WTC11 (cell line): Measurements from ENCODE around the gene PIP4K2A. TPM values are rescaled to one million over a fixed set of nuclear protein-coding genes. Genes with fewer than 3 reads are reported as not detected.

ENCODE experiments used
- ATAC-seq: fragments of 200-7000 bp; cut with Tn5 transposase; 2 replicates; pipeline ENCODE4 v1.10.0; 2021; ENCODE audit warnings: mild to moderate bottlenecking, moderate library complexity
- CTCF ChIA-PET: fragments of 300-600 bp; sonication (Branson Sonifier 250); formaldehyde crosslinking; loops from one replicate; lab custom pipeline; 2021; ENCODE audit warnings: antibody characterized with exemption; lab: Charles Lee
- POLR2A ChIA-PET: fragments of 350-600 bp; sonication (Branson Sonifier 250); formaldehyde crosslinking; loops from one replicate; lab custom pipeline; 2021; ENCODE audit warnings: antibody characterized with exemption; lab: Charles Lee
- DNase-seq: peaks from one replicate; pipeline ENCODE4 v3.0.0; 2021; ENCODE audit warnings: low spot score
- H3K27ac Mint-ChIP-seq: 2 replicates; pipeline ENCODE4 v1.8.0; 2021; ENCODE audit warnings: mixed read lengths
- H3K27me3 Mint-ChIP-seq: 2 replicates; pipeline ENCODE4 v1.8.0; 2021; ENCODE audit warnings: low read depth, mild to moderate bottlenecking, moderate library complexity, mixed read lengths
- H3K36me3 Mint-ChIP-seq: 2 replicates; pipeline ENCODE4 v1.8.0; 2021; ENCODE audit warnings: mixed read lengths
- H3K4me1 Mint-ChIP-seq: 2 replicates; pipeline ENCODE4 v1.8.0; 2022; ENCODE audit warnings: mixed read lengths
- H3K4me3 Mint-ChIP-seq: 2 replicates; pipeline ENCODE4 v1.8.0; 2021; ENCODE audit warnings: mild to moderate bottlenecking, moderate library complexity, mixed read lengths
- H3K9me3 Mint-ChIP-seq: 2 replicates; pipeline ENCODE4 v1.8.0; 2021; ENCODE audit warnings: mixed read lengths
- AR ChIP-seq: fragments of 250-450 bp; sonication (Bioruptor Pico); IDR thresholded peaks from 2 replicates; pipeline ENCODE4 v1.9.0; 2021; ENCODE audit warnings: mild to moderate bottlenecking
- CREM ChIP-seq: sonication (generic); formaldehyde crosslinking; IDR thresholded peaks from 2 replicates; pipeline ENCODE4 v1.8.1; 2022; ENCODE audit warnings: mild to moderate bottlenecking, missing genetic modification reagents, moderate library complexity
- FOXK1 ChIP-seq: sonication (generic); formaldehyde crosslinking; IDR thresholded peaks from 2 replicates; pipeline ENCODE4 v1.8.0; 2022; ENCODE audit warnings: mild to moderate bottlenecking, moderate library complexity, missing genetic modification reagents
- IRF2 ChIP-seq: sonication (generic); formaldehyde crosslinking; IDR thresholded peaks from 2 replicates; pipeline ENCODE4 v1.8.0; 2022; ENCODE audit warnings: low read depth, missing genetic modification reagents, borderline replicate concordance
- JUN ChIP-seq: sonication (generic); formaldehyde crosslinking; IDR thresholded peaks from 2 replicates; pipeline ENCODE4 v1.8.0; 2023; ENCODE audit warnings: mild to moderate bottlenecking, missing genetic modification reagents
- MYBL2 ChIP-seq: sonication (generic); formaldehyde crosslinking; IDR thresholded peaks from 2 replicates; pipeline ENCODE4 v1.8.1; 2023; ENCODE audit warnings: mild to moderate bottlenecking, moderate library complexity, missing genetic modification reagents
- SOX15 ChIP-seq: fragments of 250-450 bp; sonication (Bioruptor Pico); IDR thresholded peaks from 2 replicates; pipeline ENCODE4 v1.9.0; 2021; ENCODE audit warnings: mild to moderate bottlenecking
- TCF7 ChIP-seq: sonication (generic); formaldehyde crosslinking; IDR thresholded peaks from 2 replicates; pipeline ENCODE4 v1.8.0; 2022; ENCODE audit warnings: mild to moderate bottlenecking, low read depth, missing genetic modification reagents, moderate library complexity
- ZNF121 ChIP-seq: sonication (generic); formaldehyde crosslinking; IDR thresholded peaks from 2 replicates; pipeline ENCODE4 v1.8.0; 2023; ENCODE audit warnings: missing genetic modification reagents
- ZNF232 ChIP-seq: sonication (generic); formaldehyde crosslinking; IDR thresholded peaks from 2 replicates; pipeline ENCODE4 v1.8.0; 2022; ENCODE audit warnings: mild to moderate bottlenecking, missing genetic modification reagents
- ZNF416 ChIP-seq: fragments of 250-450 bp; sonication (Bioruptor Pico); IDR thresholded peaks from 2 replicates; pipeline ENCODE4 v1.9.0; 2021; ENCODE audit warnings: mild to moderate bottlenecking, inconsistent platforms
- total RNA-seq: library from RNA; stranded (reverse); gene quantifications from 3 replicates; pipeline ENCODE4 v1.2.3, GENCODE V29; 2021
- TF ChIP-seq, protein P1 (sequence below): fragments of 250-450 bp; sonication (Bioruptor Pico); IDR thresholded peaks from 2 replicates; pipeline ENCODE4 v1.9.0; 2021; ENCODE audit warnings: mild to moderate bottlenecking, borderline replicate concordance
- TF ChIP-seq, protein P2 (sequence below): sonication (generic); formaldehyde crosslinking; IDR thresholded peaks from 2 replicates; pipeline ENCODE4 v1.8.1; 2022; ENCODE audit warnings: missing genetic modification reagents, borderline replicate concordance
- TF ChIP-seq, protein P3 (sequence below): sonication (generic); formaldehyde crosslinking; IDR thresholded peaks from 2 replicates; pipeline ENCODE4 v1.8.1; 2022; ENCODE audit warnings: mild to moderate bottlenecking, moderate library complexity, missing genetic modification reagents
- TF ChIP-seq, protein P4 (sequence below): fragments of 250-450 bp; sonication (Bioruptor Pico); IDR thresholded peaks from 2 replicates; pipeline ENCODE4 v1.8.0; 2021; ENCODE audit warnings: mild to moderate bottlenecking
- TF ChIP-seq, protein P5 (sequence below): fragments of 250-450 bp; sonication (Bioruptor Pico); IDR thresholded peaks from 2 replicates; pipeline ENCODE4 v1.9.0; 2021; ENCODE audit warnings: mild to moderate bottlenecking
- TF ChIP-seq, protein P6 (sequence below): sonication (generic); formaldehyde crosslinking; IDR thresholded peaks from 2 replicates; pipeline ENCODE4 v1.8.0; 2022; ENCODE audit warnings: mild to moderate bottlenecking, missing genetic modification reagents

The PIP4K2A gene
- total RNA-seq, 1 experiment from 2014 or later: 47.5 TPM

GRCh38 chr10:22581461-22581860 is 132.9 kb downstream of the PIP4K2A start (continued):
- TF ChIP-seq, protein P1, sequence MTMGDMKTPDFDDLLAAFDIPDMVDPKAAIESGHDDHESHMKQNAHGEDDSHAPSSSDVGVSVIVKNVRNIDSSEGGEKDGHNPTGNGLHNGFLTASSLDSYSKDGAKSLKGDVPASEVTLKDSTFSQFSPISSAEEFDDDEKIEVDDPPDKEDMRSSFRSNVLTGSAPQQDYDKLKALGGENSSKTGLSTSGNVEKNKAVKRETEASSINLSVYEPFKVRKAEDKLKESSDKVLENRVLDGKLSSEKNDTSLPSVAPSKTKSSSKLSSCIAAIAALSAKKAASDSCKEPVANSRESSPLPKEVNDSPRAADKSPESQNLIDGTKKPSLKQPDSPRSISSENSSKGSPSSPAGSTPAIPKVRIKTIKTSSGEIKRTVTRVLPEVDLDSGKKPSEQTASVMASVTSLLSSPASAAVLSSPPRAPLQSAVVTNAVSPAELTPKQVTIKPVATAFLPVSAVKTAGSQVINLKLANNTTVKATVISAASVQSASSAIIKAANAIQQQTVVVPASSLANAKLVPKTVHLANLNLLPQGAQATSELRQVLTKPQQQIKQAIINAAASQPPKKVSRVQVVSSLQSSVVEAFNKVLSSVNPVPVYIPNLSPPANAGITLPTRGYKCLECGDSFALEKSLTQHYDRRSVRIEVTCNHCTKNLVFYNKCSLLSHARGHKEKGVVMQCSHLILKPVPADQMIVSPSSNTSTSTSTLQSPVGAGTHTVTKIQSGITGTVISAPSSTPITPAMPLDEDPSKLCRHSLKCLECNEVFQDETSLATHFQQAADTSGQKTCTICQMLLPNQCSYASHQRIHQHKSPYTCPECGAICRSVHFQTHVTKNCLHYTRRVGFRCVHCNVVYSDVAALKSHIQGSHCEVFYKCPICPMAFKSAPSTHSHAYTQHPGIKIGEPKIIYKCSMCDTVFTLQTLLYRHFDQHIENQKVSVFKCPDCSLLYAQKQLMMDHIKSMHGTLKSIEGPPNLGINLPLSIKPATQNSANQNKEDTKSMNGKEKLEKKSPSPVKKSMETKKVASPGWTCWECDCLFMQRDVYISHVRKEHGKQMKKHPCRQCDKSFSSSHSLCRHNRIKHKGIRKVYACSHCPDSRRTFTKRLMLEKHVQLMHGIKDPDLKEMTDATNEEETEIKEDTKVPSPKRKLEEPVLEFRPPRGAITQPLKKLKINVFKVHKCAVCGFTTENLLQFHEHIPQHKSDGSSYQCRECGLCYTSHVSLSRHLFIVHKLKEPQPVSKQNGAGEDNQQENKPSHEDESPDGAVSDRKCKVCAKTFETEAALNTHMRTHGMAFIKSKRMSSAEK (CRISPR knock-in tag): no peak
- TF ChIP-seq TCF7 (CRISPR knock-in tag): no peak
- no peak for TF ChIP-seq ZNF121 (CRISPR knock-in tag)
- TF ChIP-seq, protein P2, sequence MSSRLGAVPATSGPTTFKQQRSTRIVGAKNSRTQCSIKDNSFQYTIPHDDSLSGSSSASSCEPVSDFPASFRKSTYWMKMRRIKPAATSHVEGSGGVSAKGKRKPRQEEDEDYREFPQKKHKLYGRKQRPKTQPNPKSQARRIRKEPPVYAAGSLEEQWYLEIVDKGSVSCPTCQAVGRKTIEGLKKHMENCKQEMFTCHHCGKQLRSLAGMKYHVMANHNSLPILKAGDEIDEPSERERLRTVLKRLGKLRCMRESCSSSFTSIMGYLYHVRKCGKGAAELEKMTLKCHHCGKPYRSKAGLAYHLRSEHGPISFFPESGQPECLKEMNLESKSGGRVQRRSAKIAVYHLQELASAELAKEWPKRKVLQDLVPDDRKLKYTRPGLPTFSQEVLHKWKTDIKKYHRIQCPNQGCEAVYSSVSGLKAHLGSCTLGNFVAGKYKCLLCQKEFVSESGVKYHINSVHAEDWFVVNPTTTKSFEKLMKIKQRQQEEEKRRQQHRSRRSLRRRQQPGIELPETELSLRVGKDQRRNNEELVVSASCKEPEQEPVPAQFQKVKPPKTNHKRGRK (CRISPR knock-in tag): no peak
- no peak for TF ChIP-seq MYBL2 (CRISPR knock-in tag)
- no peak for TF ChIP-seq IRF2 (CRISPR knock-in tag)

DNA sequence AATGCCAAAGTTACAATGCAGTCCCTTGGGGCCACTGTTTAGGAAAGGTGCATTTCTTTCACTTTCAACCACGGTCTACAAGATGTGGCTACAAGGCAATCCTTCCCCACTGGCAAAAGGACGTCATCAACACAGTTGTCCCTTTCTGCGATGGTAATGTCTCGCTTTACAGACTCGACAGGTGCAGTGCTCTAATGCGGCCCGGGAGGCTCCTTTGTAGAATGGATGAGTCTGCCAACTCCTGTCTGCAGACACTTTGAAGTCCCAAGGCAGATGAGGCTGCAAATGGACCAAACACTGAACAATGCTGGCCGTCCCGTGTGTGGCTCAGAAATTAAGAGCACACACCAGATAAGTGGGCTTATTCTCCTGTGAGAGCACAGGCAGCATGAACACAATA is 133.7 kb downstream of the PIP4K2A start:
- CTCF ChIA-PET: no interaction called here
- Mint-ChIP-seq H3K9me3 (no peaks in the 10 kb centered on the region), H3K27me3 (no peaks in the 10 kb centered on the region), H3K36me3 (peaks cover 48% of the 10 kb centered on the region), H3K4me1 (peaks cover 7% of the 10 kb centered on the region), H3K4me3 (no peak overlapping the region), H3K27ac (no peak overlapping the region)
- POLR2A ChIA-PET: interaction anchor here (0.7 kb wide), 1 partner anchor 156 kb away, joined by 7 read pairs; no protein-coding TSS in a partner anchor
- TF ChIP-seq, protein P1 (CRISPR knock-in tag): no peak
- TF ChIP-seq, protein P3, sequence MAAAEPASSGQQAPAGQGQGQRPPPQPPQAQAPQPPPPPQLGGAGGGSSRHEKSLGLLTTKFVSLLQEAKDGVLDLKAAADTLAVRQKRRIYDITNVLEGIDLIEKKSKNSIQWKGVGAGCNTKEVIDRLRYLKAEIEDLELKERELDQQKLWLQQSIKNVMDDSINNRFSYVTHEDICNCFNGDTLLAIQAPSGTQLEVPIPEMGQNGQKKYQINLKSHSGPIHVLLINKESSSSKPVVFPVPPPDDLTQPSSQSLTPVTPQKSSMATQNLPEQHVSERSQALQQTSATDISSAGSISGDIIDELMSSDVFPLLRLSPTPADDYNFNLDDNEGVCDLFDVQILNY: no peak
- TF ChIP-seq ZNF416 (no peak), AR (CRISPR knock-in tag) (no peak), SOX15 (CRISPR knock-in tag) (no peak), JUN (no peak), FOXK1 (no peak), CREM (CRISPR knock-in tag) (no peak), ZNF232 (CRISPR knock-in tag) (no peak)
- TF ChIP-seq, protein P4, sequence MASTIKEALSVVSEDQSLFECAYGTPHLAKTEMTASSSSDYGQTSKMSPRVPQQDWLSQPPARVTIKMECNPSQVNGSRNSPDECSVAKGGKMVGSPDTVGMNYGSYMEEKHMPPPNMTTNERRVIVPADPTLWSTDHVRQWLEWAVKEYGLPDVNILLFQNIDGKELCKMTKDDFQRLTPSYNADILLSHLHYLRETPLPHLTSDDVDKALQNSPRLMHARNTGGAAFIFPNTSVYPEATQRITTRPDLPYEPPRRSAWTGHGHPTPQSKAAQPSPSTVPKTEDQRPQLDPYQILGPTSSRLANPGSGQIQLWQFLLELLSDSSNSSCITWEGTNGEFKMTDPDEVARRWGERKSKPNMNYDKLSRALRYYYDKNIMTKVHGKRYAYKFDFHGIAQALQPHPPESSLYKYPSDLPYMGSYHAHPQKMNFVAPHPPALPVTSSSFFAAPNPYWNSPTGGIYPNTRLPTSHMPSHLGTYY (CRISPR knock-in tag): no peak
- TF ChIP-seq, protein P5, sequence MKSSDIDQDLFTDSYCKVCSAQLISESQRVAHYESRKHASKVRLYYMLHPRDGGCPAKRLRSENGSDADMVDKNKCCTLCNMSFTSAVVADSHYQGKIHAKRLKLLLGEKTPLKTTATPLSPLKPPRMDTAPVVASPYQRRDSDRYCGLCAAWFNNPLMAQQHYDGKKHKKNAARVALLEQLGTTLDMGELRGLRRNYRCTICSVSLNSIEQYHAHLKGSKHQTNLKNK (CRISPR knock-in tag): no peak
- TF ChIP-seq, protein P6, sequence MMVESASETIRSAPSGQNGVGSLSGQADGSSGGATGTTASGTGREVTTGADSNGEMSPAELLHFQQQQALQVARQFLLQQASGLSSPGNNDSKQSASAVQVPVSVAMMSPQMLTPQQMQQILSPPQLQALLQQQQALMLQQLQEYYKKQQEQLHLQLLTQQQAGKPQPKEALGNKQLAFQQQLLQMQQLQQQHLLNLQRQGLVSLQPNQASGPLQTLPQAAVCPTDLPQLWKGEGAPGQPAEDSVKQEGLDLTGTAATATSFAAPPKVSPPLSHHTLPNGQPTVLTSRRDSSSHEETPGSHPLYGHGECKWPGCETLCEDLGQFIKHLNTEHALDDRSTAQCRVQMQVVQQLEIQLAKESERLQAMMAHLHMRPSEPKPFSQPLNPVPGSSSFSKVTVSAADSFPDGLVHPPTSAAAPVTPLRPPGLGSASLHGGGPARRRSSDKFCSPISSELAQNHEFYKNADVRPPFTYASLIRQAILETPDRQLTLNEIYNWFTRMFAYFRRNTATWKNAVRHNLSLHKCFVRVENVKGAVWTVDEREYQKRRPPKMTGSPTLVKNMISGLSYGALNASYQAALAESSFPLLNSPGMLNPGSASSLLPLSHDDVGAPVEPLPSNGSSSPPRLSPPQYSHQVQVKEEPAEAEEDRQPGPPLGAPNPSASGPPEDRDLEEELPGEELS (CRISPR knock-in tag): no peak
- DNase-seq (no peak), ATAC-seq (no peak)
